Measurements from ENCODE around the gene ARHGEF16. TPM values are rescaled to one million over a fixed set of nuclear protein-coding genes. Genes with fewer than 3 reads are reported as not detected.

The ARHGEF16 gene
- total RNA-seq, 1 donor from 2014 or later = 19.9 TPM

GRCh38 chr1:3469104-3469848 is 14.8 kb downstream of the ARHGEF16 start:
- ATAC-seq = no peak

- ATAC-seq = no peak
Measured at GRCh38 chr1:3469849-3470649, 15.6 kb downstream of the ARHGEF16 start.

- ATAC-seq = no peak
Measured at GRCh38 chr1:3470650-3471355, 16.3 kb downstream of the ARHGEF16 start.

DNA sequence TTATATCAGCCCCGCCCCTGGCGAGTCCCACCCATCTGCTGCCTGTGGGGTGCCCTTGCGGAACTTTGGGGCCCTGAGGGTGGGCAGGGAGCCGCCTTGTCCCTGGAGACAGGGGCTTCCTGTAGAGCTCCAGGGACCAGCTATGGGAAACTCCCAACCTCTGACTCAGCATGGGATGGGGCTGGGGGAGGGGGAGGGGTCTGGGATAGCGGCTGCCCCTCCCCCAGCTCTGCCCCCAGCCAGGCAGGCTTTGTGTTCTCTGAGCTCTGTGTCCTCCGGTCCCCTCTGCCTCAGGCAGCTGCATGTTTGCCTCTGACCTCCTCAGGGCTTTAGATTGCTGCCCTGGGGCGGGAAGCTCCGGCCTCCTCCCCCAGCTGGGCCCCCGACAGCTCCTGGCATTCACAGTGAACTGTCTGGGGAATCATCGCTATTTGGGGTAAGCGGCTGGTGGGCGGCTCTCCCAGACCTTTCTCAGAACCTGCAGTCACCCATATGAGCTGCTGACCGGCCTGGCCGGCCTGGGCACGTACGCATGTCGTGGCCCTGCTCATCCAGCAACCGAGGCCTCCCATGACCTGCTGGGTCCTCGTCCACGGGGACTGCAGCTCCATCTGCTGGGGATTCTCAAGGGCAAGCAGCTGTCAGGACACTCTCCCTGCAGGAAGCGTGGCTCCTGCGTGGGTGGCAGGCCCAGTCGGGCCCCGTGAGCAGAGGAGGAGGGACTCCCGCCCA is 17.1 kb downstream of the ARHGEF16 start:
- ATAC-seq = peak; percentile 36

DNA sequence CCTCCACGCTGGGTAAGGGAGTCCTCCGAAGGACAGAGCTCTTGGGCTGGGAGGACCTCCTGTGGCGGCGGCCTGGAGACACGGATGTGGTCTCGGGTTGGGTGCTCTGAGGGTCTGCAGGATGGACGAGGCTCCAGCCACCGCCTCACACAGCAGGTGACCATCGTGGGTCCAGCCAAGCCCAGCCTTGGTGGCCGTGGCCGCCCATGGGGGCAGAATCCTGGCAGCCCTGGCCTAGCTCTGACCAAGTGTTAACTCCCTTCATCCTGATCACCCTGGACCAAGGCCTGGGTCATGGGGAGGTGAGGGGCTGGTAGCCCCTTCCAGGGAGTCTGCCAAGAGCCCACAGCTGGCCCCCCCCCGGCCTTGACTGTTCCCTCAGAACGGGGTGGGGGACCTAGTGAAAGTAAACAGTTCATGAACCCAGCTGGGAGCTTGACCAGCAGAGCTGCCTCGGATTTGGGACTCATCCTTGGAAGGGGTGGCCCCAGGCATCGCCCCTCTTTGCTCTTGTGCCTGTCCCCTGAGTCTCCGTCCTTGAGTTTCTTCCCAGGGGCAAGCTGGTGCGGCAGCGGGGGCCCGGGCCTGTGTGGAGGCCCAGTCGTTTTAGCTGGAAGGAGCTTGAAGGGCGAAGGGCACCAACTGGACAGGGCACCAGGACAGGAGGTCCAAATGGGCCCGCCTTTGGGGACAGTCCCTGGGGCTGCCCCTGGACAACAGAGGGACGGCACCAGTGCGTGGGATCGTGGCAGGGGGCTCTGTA is 17.8 kb downstream of the ARHGEF16 start:
- no peak for ATAC-seq

- ATAC-seq = no peak
Measured at GRCh38 chr1:3472906-3473305, 18.4 kb downstream of the ARHGEF16 start.

GRCh38 chr1:3473381-3473844 is 18.9 kb downstream of the ARHGEF16 start:
- peak; percentile 73 for ATAC-seq

DNA sequence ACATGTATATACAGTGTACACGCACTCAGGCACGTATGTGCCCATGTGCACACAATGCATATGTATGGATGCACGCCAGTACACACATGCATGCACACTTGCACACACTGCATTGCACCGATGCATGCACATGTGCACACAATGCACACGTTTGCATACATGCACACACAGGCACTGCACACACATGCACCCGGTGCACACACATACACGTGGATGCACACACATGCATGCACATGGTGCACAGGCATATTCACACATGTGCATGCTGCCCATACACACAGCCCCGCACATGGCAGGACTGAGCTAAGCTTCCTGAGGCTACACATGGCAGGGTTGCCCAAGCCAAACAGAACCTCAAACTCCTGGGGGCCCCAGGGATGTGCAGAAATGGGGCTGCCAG is 19.6 kb downstream of the ARHGEF16 start:
- no peak for ATAC-seq

GRCh38 chr1:3474421-3474820 is 20.0 kb downstream of the ARHGEF16 start:
- no peak for ATAC-seq

DNA sequence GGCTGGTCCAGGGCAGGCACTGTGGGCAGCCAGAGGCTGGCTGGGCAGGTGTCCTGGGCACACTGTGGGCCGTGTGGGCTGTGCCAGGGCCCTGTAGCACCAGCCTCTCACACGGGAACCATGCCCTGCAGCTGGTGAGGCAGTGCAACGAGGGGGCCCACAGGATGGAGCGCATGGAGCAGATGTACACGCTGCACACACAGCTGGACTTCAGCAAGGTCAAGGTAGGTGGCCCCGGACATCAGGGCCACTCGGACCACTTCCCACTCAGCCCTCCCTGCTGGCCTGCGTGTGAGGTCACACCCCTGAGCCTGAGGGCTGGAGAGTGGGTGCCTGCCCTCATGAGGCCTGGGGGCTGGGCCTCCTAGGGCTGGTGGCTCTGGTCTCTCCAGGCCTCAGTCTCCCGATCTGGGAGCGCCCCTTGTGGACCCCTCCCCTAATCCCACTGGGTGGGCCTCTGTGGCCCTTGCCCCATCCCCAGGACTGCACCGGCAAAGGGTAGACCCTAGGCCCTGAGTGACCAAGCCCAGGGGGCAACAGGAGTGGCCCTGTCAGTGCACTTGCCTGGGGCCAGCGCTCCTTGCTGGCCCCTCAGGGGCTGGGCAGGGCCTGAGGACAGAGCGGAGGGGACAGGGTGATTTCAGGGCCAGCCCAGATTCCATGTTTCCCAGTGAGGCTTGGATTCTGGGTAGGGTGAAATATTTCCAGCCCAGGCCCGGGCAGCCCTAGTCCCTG is 21.5 kb downstream of the ARHGEF16 start:
- no peak for ATAC-seq

GRCh38 chr1:3476666-3477065 is 22.2 kb downstream of the ARHGEF16 start:
- no peak for ATAC-seq

DNA sequence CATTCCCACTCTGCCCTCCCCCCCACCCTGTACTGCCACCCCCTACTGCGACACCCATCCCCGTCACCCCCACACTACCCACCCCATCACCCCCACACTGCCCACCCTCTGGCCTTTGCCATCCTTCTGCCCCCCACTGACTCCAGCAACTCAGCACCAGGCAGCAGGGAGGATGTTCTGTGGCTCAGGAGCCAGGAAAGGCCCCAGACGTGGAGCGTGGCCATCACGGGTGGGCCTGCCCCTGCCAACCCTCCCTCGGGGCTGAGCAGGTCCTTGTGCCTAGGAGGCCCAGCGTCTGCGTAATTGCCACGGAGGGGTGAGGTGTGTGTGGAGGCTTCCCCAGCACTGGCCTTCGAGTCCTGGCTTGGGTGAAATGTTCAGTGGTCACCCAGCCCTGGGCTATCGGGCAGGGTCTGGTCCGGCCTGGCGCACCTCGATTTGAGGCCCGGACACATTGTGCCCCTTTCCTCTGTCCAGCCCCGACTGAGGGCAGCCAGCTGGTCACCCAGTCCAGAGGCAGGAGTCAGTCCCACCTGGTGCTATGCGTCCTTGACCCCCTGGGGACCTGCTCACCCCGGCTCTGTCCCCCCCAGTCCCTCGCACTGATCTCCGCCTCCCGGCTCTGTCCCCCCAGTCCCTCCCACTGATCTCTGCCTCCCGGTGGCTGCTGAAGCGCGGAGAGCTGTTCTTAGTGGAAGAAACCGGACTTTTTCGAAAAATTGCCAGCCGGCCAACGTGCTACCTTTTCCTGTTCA is 23.0 kb downstream of the ARHGEF16 start:
- no peak for ATAC-seq

DNA sequence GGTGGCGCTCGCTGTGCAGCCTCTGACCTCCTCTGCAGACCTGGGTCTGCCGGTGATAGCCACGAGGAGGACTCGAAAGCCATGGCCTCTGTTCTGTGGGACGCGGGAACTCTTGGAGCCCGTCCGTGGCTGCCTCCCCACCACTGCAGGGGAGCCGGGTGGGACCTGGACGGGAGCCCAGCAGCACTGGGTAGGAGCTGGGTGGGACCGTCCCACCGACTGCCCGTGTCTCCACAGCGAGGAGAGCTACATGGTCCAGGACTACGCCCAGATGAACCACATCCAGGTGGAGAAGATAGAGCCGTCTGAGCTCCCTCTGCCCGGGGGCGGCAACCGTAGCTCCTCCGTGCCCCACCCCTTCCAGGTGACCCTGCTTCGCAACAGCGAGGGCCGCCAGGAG is 23.7 kb downstream of the ARHGEF16 start:
- ATAC-seq = no peak

GRCh38 chr1:3479511-3480368 is 25.3 kb downstream of the ARHGEF16 start:
- ATAC-seq = no peak

DNA sequence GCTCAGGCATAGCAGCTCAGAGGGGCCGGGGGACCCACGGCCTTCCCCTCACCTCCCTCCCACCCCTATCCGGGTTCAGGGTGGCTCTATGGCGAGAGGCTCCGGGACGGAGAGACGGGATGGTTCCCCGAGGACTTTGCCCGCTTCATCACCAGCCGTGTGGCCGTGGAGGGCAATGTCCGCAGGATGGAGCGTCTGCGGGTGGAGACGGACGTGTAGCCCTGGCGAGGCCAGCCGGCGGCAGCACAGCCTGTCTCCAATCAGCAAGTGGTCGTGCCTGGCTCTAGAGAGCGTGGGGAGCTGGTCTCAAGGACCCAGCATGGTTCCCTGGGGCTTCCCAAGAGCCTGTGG is 25.9 kb downstream of the ARHGEF16 start:
- ATAC-seq = no peak

GRCh38 chr1:3481046-3481445 is 26.6 kb downstream of the ARHGEF16 start:
- ATAC-seq = no peak

- peak; percentile 64 for ATAC-seq
Measured at GRCh38 chr1:3481836-3482375, 27.4 kb downstream of the ARHGEF16 start.

DNA sequence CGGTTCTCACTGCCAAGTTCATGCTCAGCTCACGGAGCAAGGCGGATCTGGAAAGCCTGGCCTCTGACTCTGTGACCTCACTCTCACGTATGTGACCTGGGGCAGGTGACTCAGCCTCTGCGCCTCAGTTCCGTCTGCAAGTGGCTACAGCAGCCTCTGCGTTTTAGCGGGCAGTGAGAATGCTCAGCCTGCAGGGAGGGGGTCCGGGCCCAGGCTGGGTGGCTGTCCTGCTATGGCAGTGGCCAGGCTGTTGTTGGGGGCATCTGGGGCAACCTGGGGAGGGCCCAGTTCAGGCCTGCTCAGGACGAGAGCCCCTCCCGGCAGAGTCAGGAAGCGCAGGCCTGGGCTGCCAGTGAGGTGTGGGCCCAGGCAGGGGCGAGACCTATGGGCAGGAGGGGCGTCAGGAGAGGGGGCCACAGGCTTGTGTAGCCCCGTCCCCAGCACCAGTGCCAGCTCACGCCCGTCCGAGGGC is 27.9 kb downstream of the ARHGEF16 start:
- ATAC-seq = peak; percentile 87

- ATAC-seq = peak; percentile 0
Measured at GRCh38 chr1:3483380-3483779, 28.9 kb downstream of the ARHGEF16 start.
